Breast epithelium (tissue), 4 donors: ENCODE results near the gene CD300LF. TPM values are rescaled to one million over a fixed set of nuclear protein-coding genes. Genes with fewer than 3 reads are reported as not detected.

Experiments used
- DNase-seq, 2 donors: peaks; one replicate each; pipeline ENCODE4 v3.0.0-alpha.2; 2019; ENCODE audit warnings: low spot score in 2 of 2
- H3K27ac ChIP-seq, 2 donors: fragments of 200-600 bp; sonication (generic) in 1 of 2; one replicate each; pipeline ENCODE4 v1.5.1; 2016 to 2019; ENCODE audit warnings: mild to moderate bottlenecking in 1 of 2
- H3K27me3 ChIP-seq, 2 donors: fragments of 200-600 bp; sonication (generic) in 1 of 2; one replicate each; pipeline versions ENCODE4 v1.5.1 to v1.6.0; 2017 to 2019; ENCODE audit warnings: control low read depth in 1 of 2, mild to moderate bottlenecking in 1 of 2
- H3K36me3 ChIP-seq: fragments of 200-600 bp; one replicate; pipeline ENCODE4 v1.5.1; 2019
- H3K4me1 ChIP-seq, 2 donors: fragments of 200-600 bp; sonication (generic); one replicate each; pipeline ENCODE4 v1.5.1; 2016 to 2019; ENCODE audit warnings: control low read depth in 1 of 2
- H3K4me3 ChIP-seq, 3 donors: fragments of 200-600 bp; sonication (generic); 1 replicate in 2 of 3; 2 replicates in 1 of 3; pipeline ENCODE4 v1.5.1; 2016 to 2019; ENCODE audit warnings: mild to moderate bottlenecking in 3 of 3, moderate library complexity in 2 of 3
- H3K9me3 ChIP-seq, 2 donors: fragments of 200-600 bp; sonication (generic) in 1 of 2; one replicate each; pipeline ENCODE4 v1.5.1; 2016 to 2019; ENCODE audit warnings: control low read depth in 1 of 2
- POLR2A ChIP-seq: fragments of 450-650 bp; IDR thresholded peaks from one replicate; pipeline ENCODE4 v1.6.1; 2016; ENCODE audit warnings: antibody characterized with exemption, mild to moderate bottlenecking, moderate library complexity
- POLR2AphosphoS5 ChIP-seq, 3 donors: sonication (generic); formaldehyde crosslinking; IDR thresholded peaks; one replicate each; pipeline ENCODE4 v1.6.1; 2017; ENCODE audit warnings: antibody characterized with exemption in 3 of 3
- intact Hi-C: fragments of 100-400 bp; cut with DNase I; formaldehyde crosslinking; loops from one replicate; pipeline ENCODE4 v1.15.1; 2023; ENCODE audit warnings: low total_unique reads
- total RNA-seq, 3 donors: library from RNA; depleted of rRNA; stranded (reverse); fragments of >200 nt; gene quantifications; one replicate each; pipeline ENCODE4 v1.1.0, GENCODE V29; 2016
- TF ChIP-seq, protein P1 (sequence below), 3 donors: fragments of 450-650 bp; IDR thresholded peaks; one replicate each; pipeline ENCODE4 v1.5.1; 2016 to 2017; ENCODE audit warnings: antibody characterized with exemption in 3 of 3, mild to moderate bottlenecking in 3 of 3, moderate library complexity in 3 of 3

The CD300LF gene
- 1 to 10 TPM in 1 of 3 donors, under 1 TPM in 2; 0.32 to 2.0 (median 0.98) TPM for total RNA-seq

DNA sequence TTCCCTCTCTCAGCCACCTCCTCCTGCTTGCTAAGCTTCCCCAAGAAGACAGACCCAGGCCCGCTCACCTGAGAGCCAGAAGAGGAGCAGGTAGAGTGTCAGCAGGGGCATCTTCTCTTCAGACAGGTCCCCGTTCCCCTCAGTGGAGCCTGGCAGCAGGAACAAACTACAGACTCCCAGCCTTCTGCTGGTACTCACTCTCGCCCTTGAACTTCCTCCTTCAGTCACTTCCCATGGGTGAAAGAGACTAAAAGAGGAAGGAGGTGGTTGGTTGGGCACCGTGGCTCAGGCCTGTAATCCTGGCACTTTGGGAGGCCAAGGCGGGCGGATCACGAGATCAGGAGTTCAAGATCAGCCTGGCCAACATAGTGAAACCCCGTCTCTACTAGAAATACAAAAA, at the start of gene CD300LF:
Gene CD300LF (minus strand): TSS at position 168 of the 400 bp plus-strand sequence. CDS start 57 bp downstream, at position 111.
- Histone ChIP-seq H3K4me3 (no peak within 1 kb of the TSS), H3K4me1 (no peaks in the 10 kb centered on the region), H3K9me3 (no peaks in the 10 kb centered on the region), H3K27me3 (peaks cover 0 to 15% of the 10 kb centered on the region in 2 donors), H3K27ac (no peak within 1 kb of the TSS), H3K36me3 (no peaks in the 10 kb centered on the region)
- no peak for DNase-seq
- intact Hi-C loops: no loop called here
- TF ChIP-seq, protein P1, sequence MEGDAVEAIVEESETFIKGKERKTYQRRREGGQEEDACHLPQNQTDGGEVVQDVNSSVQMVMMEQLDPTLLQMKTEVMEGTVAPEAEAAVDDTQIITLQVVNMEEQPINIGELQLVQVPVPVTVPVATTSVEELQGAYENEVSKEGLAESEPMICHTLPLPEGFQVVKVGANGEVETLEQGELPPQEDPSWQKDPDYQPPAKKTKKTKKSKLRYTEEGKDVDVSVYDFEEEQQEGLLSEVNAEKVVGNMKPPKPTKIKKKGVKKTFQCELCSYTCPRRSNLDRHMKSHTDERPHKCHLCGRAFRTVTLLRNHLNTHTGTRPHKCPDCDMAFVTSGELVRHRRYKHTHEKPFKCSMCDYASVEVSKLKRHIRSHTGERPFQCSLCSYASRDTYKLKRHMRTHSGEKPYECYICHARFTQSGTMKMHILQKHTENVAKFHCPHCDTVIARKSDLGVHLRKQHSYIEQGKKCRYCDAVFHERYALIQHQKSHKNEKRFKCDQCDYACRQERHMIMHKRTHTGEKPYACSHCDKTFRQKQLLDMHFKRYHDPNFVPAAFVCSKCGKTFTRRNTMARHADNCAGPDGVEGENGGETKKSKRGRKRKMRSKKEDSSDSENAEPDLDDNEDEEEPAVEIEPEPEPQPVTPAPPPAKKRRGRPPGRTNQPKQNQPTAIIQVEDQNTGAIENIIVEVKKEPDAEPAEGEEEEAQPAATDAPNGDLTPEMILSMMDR (IDR thresholded peaks at IDR 0.05): no peak
- TF ChIP-seq POLR2AphosphoS5 (IDR thresholded peaks at IDR 0.05): no peak
- no peak for TF ChIP-seq POLR2A

DNA sequence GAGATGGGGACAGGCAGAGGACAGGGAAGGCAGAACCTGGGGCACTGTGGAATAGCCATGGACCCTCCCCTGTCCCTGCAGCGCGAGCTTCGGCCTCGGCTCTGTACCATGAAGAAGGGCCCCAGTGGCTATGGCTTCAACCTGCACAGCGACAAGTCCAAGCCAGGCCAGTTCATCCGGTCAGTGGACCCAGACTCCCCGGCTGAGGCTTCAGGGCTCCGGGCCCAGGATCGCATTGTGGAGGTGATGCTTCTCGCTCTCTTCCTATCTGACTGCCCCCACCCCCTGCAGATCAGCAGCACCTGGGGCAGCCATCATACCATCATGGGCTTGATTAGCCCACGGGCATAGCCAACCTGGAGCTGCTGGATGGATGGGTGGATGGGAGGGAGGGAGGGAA, 49.2 kb upstream of the CD300LF start:
- H3K4me1 ChIP-seq: peaks cover 3 to 36% of the 10 kb centered on the region in 2 donors
- TF ChIP-seq POLR2A (no peak), POLR2AphosphoS5 (IDR thresholded peaks at IDR 0.05) (no peak)
- TF ChIP-seq, protein P1 (IDR thresholded peaks at IDR 0.05): no peak

GRCh38 chr17:74761419-74761818, 48.7 kb upstream of the CD300LF start:
- TF ChIP-seq, protein P1 (IDR thresholded peaks at IDR 0.05): no peak
- TF ChIP-seq POLR2AphosphoS5 (IDR thresholded peaks at IDR 0.05) (no peak), POLR2A (no peak)
- Histone ChIP-seq H3K9me3 (no peaks in the 10 kb centered on the region), H3K27me3 (no peaks in the 10 kb centered on the region), H3K36me3 (no peaks in the 10 kb centered on the region), H3K4me3 (no peak overlapping the region), H3K4me1 (peaks cover 3 to 40% of the 10 kb centered on the region in 2 donors), H3K27ac (peak overlapping the region; percentile 90 to 91)
- DNase-seq: no peak
- intact Hi-C loops: no loop called here

More for the DNA sequence above, 49.2 kb upstream of the CD300LF start:
- Histone ChIP-seq H3K36me3 (no peaks in the 10 kb centered on the region), H3K27me3 (no peaks in the 10 kb centered on the region), H3K9me3 (no peaks in the 10 kb centered on the region), H3K4me3 (no peak overlapping the region), H3K27ac (peak overlapping the region in 1 of 2 donors; percentile 90)
- intact Hi-C loops: no loop called here
- no peak for DNase-seq

- peaks cover 3 to 40% of the 10 kb centered on the region in 2 donors for H3K4me1 ChIP-seq
Observed at GRCh38 chr17:74760404-74761105, 47.8 kb upstream of the CD300LF start.

DNA sequence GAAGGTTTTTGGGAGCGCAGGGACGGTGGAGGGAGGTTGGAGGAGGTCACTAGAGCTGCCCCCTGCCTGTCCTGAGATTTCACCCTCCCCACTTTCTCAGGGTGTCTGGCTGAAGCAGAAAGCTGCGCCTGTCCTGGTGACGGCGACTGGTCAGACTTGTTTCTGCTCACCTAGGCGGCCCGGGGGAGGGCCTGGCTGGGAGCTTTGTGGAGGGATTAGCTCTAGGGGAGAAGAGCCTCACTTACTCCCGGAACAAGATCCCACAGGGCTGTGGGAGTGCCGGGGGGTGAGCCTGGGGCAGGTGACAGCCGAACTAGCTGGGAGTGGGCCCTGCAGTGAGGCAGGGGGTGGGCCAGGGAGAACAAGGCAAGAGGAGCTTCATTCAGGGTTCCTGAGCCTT, 47.2 kb upstream of the CD300LF start:
- H3K4me1 ChIP-seq: peaks cover 3 to 40% of the 10 kb centered on the region in 2 donors
- DNase-seq: peak; percentile 77 to 88

More at GRCh38 chr17:74760404-74761105, 47.8 kb upstream of the CD300LF start:
- Histone ChIP-seq H3K36me3 (no peaks in the 10 kb centered on the region), H3K4me3 (peak overlapping the region in 1 of 3 donors; percentile 4), H3K9me3 (no peaks in the 10 kb centered on the region), H3K27me3 (no peaks in the 10 kb centered on the region), H3K27ac (peak overlapping the region; percentile 90 to 91)
- no peak for TF ChIP-seq POLR2AphosphoS5 (IDR thresholded peaks at IDR 0.05)
- TF ChIP-seq, protein P1 (IDR thresholded peaks at IDR 0.05): no peak
- no peak for TF ChIP-seq POLR2A
- intact Hi-C loops: no loop called here
- DNase-seq: no peak

More for the DNA sequence above, 47.2 kb upstream of the CD300LF start:
- no peaks in the 10 kb centered on the region for H3K27me3 ChIP-seq
- no peaks in the 10 kb centered on the region for H3K9me3 ChIP-seq
- H3K4me3 ChIP-seq: peak overlapping the region in 1 of 3 donors; percentile 4
- peak overlapping the region; percentile 90 to 91 for H3K27ac ChIP-seq
- intact Hi-C loops: no loop called here
- TF ChIP-seq POLR2A (no peak), POLR2AphosphoS5 (IDR thresholded peaks at IDR 0.05) (no peak)
- TF ChIP-seq, protein P1 (IDR thresholded peaks at IDR 0.05): no peak
- no peaks in the 10 kb centered on the region for H3K36me3 ChIP-seq
